ENCODE data around the gene PTPRE. TPM values are rescaled to one million over a fixed set of nuclear protein-coding genes. Genes with fewer than 3 reads are reported as not detected.

The PTPRE gene, protein sequence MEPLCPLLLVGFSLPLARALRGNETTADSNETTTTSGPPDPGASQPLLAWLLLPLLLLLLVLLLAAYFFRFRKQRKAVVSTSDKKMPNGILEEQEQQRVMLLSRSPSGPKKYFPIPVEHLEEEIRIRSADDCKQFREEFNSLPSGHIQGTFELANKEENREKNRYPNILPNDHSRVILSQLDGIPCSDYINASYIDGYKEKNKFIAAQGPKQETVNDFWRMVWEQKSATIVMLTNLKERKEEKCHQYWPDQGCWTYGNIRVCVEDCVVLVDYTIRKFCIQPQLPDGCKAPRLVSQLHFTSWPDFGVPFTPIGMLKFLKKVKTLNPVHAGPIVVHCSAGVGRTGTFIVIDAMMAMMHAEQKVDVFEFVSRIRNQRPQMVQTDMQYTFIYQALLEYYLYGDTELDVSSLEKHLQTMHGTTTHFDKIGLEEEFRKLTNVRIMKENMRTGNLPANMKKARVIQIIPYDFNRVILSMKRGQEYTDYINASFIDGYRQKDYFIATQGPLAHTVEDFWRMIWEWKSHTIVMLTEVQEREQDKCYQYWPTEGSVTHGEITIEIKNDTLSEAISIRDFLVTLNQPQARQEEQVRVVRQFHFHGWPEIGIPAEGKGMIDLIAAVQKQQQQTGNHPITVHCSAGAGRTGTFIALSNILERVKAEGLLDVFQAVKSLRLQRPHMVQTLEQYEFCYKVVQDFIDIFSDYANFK
- 1.9 and 2.4 TPM in 2 replicates for total RNA-seq
- long read RNA-seq, partial matches to known transcripts: 1 of 1 reads
- long read RNA-seq, other reads (novel, unspliced or antisense): 0 of 1 reads

DNA sequence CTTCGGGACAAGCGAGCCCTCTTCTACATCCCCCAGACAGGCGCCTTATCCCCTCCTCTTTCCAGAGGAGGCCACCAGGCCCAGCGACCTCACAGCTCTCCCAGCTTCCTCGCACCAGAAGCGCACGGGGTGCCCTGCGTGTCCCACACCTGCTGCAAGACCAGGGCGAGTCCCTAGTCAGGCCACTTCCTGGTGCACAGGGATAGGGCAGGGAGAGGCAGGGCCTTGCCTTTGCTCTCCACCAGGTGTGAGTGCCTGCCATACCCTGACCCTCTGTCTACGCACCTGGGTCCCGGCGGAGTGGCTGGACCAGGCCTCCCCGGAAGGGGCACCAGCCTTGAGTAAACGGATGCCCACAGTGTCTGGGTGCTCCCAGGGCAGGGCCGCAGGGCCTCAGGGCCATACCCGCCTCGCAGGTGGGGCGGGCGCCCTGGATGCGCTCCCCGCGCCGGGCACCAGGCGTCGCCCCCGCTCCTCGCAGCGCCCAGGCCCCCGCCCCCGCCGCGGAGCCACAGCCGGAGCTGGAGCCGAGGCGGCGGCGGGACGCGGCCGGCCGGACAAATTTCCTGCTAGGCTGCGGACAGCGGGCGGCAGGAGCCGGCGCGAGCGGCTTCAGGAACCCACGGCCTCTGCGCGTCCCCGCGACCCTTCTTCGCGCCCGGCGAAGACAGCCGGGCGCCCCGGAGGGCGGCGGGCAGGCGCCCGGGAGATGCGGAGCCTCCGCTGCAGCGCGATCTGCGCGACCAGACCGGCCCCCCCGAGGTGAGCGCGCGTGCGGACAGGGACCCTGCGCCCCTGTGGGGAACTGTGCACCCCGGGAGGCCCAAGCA lies at the start of gene PTPRE:
Gene PTPRE, plus strand, starts transcription at position 556 of the 830 bp plus-strand sequence. CDS start 133,779 bp downstream, outside the sequence.
- peak; percentile 72 for DNase-seq (ENCODE audit: low spot score, unreplicated experiment)
- H3K4me1 Mint-ChIP-seq (ENCODE audit: low read depth): no peaks in the 10 kb centered on the region
- no peaks in the 10 kb centered on the region for H3K36me3 Mint-ChIP-seq (ENCODE audit: insufficient read depth)
- peaks cover 50% of the 10 kb centered on the region for H3K27me3 Mint-ChIP-seq
- peak within 1 kb of the TSS; percentile 75 for H3K27ac Mint-ChIP-seq
- TF ChIP-seq, protein P1, sequence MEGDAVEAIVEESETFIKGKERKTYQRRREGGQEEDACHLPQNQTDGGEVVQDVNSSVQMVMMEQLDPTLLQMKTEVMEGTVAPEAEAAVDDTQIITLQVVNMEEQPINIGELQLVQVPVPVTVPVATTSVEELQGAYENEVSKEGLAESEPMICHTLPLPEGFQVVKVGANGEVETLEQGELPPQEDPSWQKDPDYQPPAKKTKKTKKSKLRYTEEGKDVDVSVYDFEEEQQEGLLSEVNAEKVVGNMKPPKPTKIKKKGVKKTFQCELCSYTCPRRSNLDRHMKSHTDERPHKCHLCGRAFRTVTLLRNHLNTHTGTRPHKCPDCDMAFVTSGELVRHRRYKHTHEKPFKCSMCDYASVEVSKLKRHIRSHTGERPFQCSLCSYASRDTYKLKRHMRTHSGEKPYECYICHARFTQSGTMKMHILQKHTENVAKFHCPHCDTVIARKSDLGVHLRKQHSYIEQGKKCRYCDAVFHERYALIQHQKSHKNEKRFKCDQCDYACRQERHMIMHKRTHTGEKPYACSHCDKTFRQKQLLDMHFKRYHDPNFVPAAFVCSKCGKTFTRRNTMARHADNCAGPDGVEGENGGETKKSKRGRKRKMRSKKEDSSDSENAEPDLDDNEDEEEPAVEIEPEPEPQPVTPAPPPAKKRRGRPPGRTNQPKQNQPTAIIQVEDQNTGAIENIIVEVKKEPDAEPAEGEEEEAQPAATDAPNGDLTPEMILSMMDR (IDR thresholded peaks at IDR 0.05; ENCODE audit: unreplicated experiment): peak; percentile 79
- peak within 1 kb of the TSS; percentile 60 for H3K4me3 Mint-ChIP-seq (ENCODE audit: low read depth)
- no peaks in the 10 kb centered on the region for H3K9me3 Mint-ChIP-seq (ENCODE audit: low read depth)

DNA sequence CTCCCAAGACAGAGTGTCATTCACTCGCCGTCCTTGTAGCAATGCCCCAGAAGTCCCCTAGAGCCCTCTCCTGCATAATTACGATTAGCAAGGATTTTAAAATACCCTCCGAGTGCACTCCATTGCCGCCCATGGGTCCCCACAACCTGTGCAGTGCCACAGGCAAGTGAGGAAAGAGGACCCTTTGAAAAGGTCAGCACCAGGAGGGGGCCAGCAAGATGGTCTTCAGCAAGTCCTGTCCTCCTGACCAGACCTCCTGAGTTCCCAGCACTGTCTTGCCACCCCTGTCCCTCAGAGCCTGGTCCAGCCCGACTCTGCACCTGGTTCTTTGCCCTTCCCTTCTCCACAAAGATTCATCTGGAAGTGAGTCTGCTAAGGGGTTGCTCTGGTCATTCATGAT lies 46.3 kb upstream of the PTPRE start:
- TF ChIP-seq, protein P1 (IDR thresholded peaks at IDR 0.05; ENCODE audit: unreplicated experiment): no peak
- DNase-seq (ENCODE audit: low spot score, unreplicated experiment): no peak
- H3K4me3 Mint-ChIP-seq (ENCODE audit: low read depth): no peak overlapping the region
- H3K36me3 Mint-ChIP-seq (ENCODE audit: insufficient read depth): no peaks in the 10 kb centered on the region
- H3K27me3 Mint-ChIP-seq: peaks cover 3% of the 10 kb centered on the region
- no peaks in the 10 kb centered on the region for H3K4me1 Mint-ChIP-seq (ENCODE audit: low read depth)
- peaks cover 11% of the 10 kb centered on the region for H3K9me3 Mint-ChIP-seq (ENCODE audit: low read depth)
- H3K27ac Mint-ChIP-seq: no peak overlapping the region

- Mint-ChIP-seq H3K9me3 (ENCODE audit: low read depth) (peaks cover 11% of the 10 kb centered on the region), H3K4me1 (ENCODE audit: low read depth) (no peaks in the 10 kb centered on the region), H3K27me3 (no peaks in the 10 kb centered on the region), H3K36me3 (ENCODE audit: insufficient read depth) (no peaks in the 10 kb centered on the region), H3K4me3 (ENCODE audit: low read depth) (no peak overlapping the region), H3K27ac (no peak overlapping the region)
- DNase-seq (ENCODE audit: low spot score, unreplicated experiment): no peak
- TF ChIP-seq, protein P1 (IDR thresholded peaks at IDR 0.05; ENCODE audit: unreplicated experiment): no peak
Observed at GRCh38 chr10:127863231-127863825, 43.6 kb upstream of the PTPRE start.

GRCh38 chr10:127866276-127867013 lies 40.5 kb upstream of the PTPRE start:
- Mint-ChIP-seq H3K36me3 (ENCODE audit: insufficient read depth) (no peaks in the 10 kb centered on the region), H3K9me3 (ENCODE audit: low read depth) (peaks cover 14% of the 10 kb centered on the region)
- no peak for DNase-seq (ENCODE audit: low spot score, unreplicated experiment)

More at GRCh38 chr10:127866276-127867013, 40.5 kb upstream of the PTPRE start:
- Mint-ChIP-seq H3K27me3 (no peaks in the 10 kb centered on the region), H3K27ac (no peak overlapping the region), H3K4me1 (ENCODE audit: low read depth) (no peaks in the 10 kb centered on the region), H3K4me3 (ENCODE audit: low read depth) (no peak overlapping the region)
- TF ChIP-seq, protein P1 (IDR thresholded peaks at IDR 0.05; ENCODE audit: unreplicated experiment): no peak

All from progenitor cell of endocrine pancreas (in vitro differentiated cells).